Measurements from ENCODE around the gene ZBTB7C.

Gene ZBTB7C

DNA sequence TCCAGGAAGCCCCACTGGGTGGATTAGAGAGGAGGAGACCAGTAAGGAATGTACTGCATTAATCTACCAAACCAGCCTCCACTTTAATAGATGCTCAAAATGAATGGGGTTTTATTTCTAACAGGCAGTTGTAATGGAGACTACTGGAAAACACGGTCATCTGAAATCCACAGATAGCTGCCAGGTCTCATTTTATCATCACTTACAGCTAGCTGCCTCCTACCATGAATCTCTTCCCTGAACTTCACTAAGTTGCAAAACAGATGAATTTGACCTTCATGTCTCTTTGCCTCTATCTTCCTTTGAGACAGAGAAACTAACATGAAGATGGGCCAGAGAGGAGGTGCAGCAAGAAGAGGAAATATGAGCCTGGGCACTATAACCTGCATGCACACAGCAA is 21.9 kb downstream of the ZBTB7C start:
- DNase-seq = no peak

DNA sequence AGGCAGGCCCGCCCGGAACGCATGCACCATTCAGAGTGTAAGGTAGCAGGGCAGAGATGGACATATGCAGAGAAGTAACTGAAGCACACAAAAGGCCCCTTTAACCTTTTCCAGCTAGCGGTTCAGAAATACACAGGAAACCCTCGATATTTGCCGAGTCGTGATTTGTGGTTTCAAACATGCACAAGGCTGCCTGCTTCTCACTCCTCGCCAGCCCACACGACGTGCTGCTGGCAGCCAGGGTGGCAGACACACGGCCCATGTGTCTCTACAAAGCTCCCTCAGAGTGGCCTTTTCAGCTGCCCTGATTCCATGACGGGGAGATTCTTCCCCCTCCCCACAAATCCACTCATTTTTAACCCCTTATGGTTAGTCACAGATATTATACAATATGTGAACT is 23.6 kb downstream of the ZBTB7C start:
- no peak for DNase-seq

DNA sequence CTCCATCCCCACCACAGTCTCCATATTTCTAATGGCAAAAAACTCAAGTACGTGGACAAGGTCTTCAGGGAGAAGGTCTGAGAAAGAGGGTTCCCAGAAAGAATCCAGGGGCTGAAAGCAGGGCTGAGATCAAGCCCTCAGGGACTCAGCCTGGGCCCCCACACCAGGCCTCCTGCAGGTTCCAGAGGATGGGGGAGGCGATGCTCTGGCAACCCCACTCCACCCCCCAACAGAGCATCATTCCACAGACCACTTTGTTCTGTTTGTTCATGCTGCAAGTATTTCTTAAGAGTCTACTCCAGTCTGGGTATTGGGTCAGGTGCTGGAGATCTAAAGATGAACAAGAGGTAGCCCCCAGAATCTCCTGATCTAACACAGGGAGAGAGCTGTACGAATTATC is 32.2 kb downstream of the ZBTB7C start:
- no peak for DNase-seq

DNA sequence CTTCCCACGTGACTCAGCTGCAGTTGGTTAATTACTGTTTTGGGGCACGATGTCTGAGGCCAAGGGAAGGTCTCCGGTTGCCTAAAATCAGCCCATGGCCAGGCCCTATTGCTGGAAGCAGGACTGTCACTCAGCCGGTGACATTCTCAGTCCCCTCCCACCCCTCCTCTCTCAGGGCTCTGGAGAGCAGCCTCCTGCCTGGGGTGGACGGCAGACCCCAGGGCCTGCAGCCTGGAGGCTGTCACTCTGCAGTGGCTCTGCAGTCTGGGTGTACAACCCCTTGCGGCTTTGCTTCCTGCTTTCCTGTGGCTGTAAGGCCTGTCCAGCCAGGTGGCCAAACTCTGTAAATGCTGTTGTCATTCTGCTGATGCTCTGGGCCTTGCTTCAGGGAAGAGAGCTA is 32.8 kb downstream of the ZBTB7C start:
- DNase-seq = no peak

DNA sequence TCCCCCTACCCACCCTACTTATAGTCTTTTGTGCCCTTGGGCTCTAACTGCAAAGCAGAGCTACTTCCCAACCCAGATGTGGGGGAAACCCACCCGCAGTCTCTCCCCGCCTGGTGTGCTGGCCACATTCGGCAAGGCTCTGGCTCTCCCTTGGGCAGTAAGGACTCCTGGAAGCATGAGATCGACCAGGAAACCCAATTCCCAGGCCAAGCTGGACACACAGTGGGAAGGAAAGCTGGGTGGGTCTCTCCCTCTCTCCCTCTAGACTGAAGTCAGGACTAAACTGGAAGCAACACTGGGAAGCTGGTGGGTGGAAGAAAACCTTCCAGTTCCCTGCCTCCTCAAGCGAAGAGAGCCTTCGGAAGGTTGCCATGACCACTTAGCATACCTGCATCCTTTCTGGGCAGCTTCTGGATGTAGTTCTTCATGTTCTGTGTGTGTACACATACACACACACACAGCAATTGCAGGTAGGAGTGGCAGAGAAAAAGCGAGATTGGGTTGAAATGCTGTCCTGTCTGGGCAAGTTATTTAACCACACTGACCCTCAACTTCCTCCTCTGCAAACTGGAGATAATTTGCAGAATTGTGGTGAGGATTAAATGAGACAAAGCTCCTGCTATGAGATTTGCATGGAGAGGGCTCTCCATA is 33.9 kb downstream of the ZBTB7C start:
- peak; percentile 55 for DNase-seq

- DNase-seq = no peak
Observed at GRCh38 chr18:48374423-48375149, 34.6 kb downstream of the ZBTB7C start.

DNA sequence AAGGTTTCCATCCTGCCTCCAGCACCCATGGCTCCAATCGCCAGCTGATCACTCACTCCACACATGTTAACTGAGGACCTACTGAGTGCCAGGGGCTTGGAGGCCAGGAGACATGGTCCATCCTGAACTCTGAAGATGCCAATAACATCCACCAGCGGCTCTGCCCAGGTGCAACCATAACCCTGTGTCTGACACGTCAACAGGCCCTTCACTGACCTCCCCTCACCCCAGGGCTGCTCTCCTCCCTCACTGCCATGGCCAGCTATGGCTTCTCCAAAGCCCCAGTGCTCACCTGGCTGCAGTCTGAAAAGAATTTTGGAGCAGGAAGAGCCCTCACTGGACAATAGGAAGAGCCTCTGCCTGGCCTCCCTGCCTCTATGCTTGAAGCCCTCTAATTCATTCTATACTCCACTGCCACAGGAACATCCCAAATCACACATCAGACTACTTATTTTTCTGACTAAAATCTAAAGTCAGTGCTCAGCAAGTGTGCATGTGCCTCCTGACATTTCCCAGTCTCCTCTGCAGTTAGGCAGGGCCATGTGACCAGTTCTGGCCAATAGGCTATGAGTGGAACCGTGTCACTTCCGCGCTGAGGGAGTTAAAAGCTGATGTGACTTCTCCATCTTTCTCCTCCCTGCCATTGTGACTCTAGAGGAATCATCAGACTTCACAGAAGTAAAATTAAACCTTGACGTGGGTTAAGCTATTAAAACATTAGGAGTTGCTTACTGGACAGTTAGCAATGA is 37.2 kb downstream of the ZBTB7C start:
- no peak for DNase-seq

GRCh38 chr18:48367557-48367956 is 41.6 kb downstream of the ZBTB7C start:
- no peak for DNase-seq

GRCh38 chr18:48365965-48366364 is 43.2 kb downstream of the ZBTB7C start:
- DNase-seq = no peak

- DNase-seq = no peak
Observed at GRCh38 chr18:48364146-48364545, 45.0 kb downstream of the ZBTB7C start.

GRCh38 chr18:48363175-48363574 is 46.0 kb downstream of the ZBTB7C start:
- no peak for DNase-seq

DNA sequence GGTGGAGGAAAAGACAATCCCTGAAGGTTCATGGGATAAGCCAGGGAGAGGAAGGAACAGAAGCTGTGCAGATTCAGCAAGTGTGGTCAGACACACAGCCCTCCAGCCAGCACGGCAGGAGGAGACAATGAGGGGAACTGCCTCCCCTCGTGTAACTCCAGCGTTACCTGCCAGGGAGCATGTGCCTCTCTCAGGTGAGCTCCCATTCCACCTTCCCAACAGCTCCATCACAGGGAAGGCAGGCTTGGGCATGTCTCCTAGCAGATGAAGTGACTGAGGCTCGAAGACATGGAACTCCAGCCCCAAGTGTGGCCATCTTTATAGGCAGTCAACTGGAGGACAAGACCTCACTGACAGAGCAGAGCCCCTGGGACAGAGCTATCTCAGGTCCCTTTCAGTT is 47.4 kb downstream of the ZBTB7C start:
- DNase-seq = no peak

GRCh38 chr18:48360376-48361021 is 48.7 kb downstream of the ZBTB7C start:
- no peak for DNase-seq

DNA sequence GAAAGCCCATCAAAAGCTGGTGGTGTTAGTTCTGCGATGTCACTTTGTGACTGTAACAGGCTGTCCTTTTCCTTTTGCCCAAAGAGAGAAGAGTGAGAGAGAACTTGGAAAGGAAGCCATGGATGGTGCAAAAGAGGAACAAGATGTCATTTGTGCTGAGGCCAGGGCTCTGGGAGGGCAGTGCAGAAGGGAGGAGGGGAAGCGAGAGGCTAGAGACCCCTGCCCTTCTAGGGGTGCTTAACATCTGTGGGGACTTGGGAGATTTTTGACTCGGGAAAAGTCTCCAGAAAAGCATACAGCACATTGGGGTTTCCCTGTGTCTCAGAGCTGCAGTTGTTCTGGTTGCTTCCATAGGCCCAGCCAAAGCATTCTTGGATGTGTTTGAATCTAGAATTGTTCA is 49.6 kb downstream of the ZBTB7C start:
- no peak for DNase-seq

GRCh38 chr18:48358868-48359267 is 50.3 kb downstream of the ZBTB7C start:
- no peak for DNase-seq

- no peak for DNase-seq
Observed at GRCh38 chr18:48356909-48357631, 52.1 kb downstream of the ZBTB7C start.

- DNase-seq = no peak
Observed at GRCh38 chr18:48356151-48356745, 52.9 kb downstream of the ZBTB7C start.

DNA sequence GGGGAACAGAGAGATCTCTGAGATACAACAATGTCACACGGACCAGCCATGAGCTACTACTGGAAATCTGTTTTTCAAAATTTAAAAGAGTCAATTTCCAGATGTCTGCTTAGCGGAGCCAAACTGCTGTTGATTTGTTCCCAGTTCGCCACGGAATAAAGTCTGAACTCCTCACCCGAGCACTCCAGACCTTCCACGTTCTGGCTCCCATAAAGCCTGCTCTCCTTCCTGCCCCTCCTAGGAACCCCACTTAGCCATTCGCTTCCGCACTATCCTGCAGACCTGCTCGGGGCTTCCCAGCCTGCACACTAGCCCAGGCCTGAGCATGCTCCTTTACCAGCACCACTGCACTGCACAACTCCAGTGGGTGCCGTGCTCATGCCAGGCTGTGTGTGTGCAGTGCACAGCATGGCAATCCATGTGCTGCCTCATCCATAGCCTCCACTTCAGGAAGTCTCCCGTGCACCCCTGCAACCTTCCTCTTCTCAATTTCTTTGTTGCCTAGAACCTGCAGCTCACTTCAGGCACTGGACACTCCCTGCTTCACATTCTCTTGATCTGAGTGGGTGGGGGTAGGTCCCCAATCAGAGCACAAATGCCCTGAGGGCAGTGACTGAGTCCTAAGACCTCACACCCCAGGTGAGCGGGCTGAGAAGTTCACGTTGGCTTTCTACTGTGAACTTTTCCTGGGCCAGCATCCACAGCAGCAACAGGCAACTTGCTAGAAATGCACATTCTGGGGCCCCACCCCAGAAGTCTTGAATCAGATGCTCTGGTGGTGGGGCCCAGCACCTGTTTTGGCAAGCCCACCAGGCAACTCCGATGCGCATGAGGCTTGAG is 53.7 kb downstream of the ZBTB7C start:
- no peak for DNase-seq

DNA sequence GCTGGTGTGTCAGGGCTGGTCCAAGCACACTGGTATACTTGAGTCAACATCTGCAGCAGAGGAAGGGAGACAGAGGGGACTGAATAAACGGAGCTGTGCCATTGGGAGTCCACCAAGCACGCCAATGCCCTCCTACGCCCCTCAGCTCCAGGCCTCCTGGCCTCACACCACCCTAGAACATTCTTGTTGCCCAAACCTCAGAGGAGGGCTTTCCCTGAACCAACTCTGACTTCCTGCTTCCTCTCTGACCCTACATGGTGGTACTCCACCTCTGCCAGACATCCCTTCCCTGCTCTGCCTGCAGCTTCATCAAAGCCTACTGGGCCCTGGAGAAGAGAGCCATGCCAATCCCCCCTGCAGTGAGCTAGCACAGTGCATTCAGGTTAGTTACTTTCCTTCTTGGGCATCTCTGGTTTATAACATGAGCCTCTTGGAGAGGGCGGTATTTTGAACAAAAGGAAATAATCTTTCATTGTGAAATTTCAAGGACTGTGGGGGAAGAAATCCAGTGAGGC is 54.4 kb downstream of the ZBTB7C start:
- DNase-seq = no peak

GRCh38 chr18:48352051-48352755 is 57.0 kb downstream of the ZBTB7C start:
- DNase-seq = no peak
